GM19240 (cell line): ENCODE results near the gene SMC4.
"Not testable (repeated sequence)": the region's sequence is repeated elsewhere in the genome, so short reads cannot be mapped to it uniquely, and the experiment has no call there.

Experiments used
- DNase-seq: peaks from one replicate; pipeline ENCODE4 v3.0.0; 2011; ENCODE audit warnings: low spot score; ENCODE audit not compliant: insufficient read length

Gene SMC4

GRCh38 chr3:160399125-160400029 is at the start of gene SMC4, which contains the start of gene IFT80:
Gene SMC4, plus strand, starts transcription at chr3:160399650. Its CDS starts 1,177 bp downstream, at chr3:160400827.
Gene IFT80, minus strand, starts transcription at chr3:160399225. Its CDS starts 14,625 bp downstream, at chr3:160384600.
- peak; percentile 51 for DNase-seq

- no peak for DNase-seq
Observed at GRCh38 chr3:160355826-160356225, 43.6 kb upstream of the SMC4 start.

- DNase-seq, result not testable (repeated sequence)
Observed at GRCh38 chr3:160362896-160363295, 36.6 kb upstream of the SMC4 start.

- no peak for DNase-seq
Observed at GRCh38 chr3:160365869-160366522, 33.5 kb upstream of the SMC4 start.

GRCh38 chr3:160368804-160369203 is 30.6 kb upstream of the SMC4 start:
- no peak for DNase-seq

GRCh38 chr3:160369784-160370183 is 29.7 kb upstream of the SMC4 start:
- DNase-seq, result no peak

- no peak for DNase-seq
Observed at GRCh38 chr3:160370987-160371857, 28.2 kb upstream of the SMC4 start.

- no peak for DNase-seq
Observed at GRCh38 chr3:160372780-160373179, 26.7 kb upstream of the SMC4 start.

- DNase-seq, result no peak
Observed at GRCh38 chr3:160373655-160374054, 25.8 kb upstream of the SMC4 start.

- DNase-seq, result no peak
Observed at GRCh38 chr3:160374472-160374871, 25.0 kb upstream of the SMC4 start.

GRCh38 chr3:160374925-160375324 is 24.5 kb upstream of the SMC4 start:
- DNase-seq, result no peak

GRCh38 chr3:160376681-160377080 is 22.8 kb upstream of the SMC4 start:
- DNase-seq, result no peak

- DNase-seq, result no peak
Observed at GRCh38 chr3:160378331-160379109, 20.9 kb upstream of the SMC4 start.

- no peak for DNase-seq
Observed at GRCh38 chr3:160379628-160380214, 19.7 kb upstream of the SMC4 start.

GRCh38 chr3:160381470-160381869 is 18.0 kb upstream of the SMC4 start:
- no peak for DNase-seq

GRCh38 chr3:160384639-160385318 is 14.7 kb upstream of the SMC4 start:
- no peak for DNase-seq

- DNase-seq, result no peak
Observed at GRCh38 chr3:160390565-160391138, 8.8 kb upstream of the SMC4 start.

- DNase-seq, result no peak
Observed at GRCh38 chr3:160392798-160393197, 6.7 kb upstream of the SMC4 start.

- no peak for DNase-seq
Observed at GRCh38 chr3:160393346-160394008, 6.0 kb upstream of the SMC4 start.
